Measurements from ENCODE around the gene MUC5AC.

Gene MUC5AC

DNA sequence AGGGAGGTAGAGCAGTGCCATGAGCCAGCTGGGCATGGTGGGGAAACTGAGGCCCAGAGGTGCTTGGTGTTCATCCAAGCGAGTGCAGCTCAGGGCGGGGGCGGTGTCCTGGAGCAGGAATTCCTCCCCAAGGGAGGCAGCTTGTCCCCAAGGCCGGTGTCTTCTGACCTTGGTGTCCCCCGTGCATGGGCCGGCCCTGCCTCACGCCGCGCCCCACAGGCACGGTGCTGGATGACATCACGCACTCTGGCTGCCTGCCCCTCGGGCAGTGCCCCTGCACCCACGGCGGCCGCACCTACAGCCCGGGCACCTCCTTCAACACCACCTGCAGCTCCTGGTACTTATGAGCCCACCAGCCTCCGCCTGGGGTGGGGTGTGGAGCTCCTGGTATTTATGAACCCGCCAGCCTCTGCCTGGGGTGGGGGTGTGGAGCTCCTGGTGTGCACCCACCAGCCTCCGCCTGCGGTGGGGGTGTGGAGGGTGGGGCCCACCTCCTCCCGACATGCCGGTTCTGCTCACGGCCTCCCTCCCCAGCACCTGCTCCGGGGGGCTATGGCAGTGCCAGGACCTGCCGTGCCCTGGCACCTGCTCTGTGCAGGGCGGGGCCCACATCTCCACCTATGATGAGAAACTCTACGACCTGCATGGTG, 71.8 kb downstream of the MUC5AC start:
- no peak for DNase-seq

DNA sequence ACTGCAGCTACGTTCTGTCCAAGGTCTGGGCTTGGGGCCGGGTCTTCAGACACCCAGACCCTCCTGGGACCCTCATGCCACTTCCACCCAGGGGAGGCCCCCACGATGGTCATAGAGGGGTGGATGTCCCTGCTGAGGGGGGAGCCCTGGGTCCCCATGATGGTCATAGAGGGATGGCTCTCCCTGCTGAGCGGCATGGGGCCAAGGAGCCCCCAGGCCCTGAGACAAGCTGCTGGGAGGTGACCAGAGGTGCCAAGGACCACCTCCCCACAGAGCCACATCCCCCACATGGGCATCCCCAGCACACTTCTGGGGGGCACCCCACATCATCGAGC, 72.3 kb downstream of the MUC5AC start:
- DNase-seq: no peak

- DNase-seq: no peak
These were observed 73.0 kb downstream of the MUC5AC start for GRCh38 chr11:1230456-1231395.

GRCh38 chr11:1231396-1232020, 73.8 kb downstream of the MUC5AC start:
- no peak for DNase-seq

- no peak for DNase-seq
These were observed 74.5 kb downstream of the MUC5AC start for GRCh38 chr11:1232021-1232882.

GRCh38 chr11:1232883-1233321, 75.1 kb downstream of the MUC5AC start:
- no peak for DNase-seq

DNA sequence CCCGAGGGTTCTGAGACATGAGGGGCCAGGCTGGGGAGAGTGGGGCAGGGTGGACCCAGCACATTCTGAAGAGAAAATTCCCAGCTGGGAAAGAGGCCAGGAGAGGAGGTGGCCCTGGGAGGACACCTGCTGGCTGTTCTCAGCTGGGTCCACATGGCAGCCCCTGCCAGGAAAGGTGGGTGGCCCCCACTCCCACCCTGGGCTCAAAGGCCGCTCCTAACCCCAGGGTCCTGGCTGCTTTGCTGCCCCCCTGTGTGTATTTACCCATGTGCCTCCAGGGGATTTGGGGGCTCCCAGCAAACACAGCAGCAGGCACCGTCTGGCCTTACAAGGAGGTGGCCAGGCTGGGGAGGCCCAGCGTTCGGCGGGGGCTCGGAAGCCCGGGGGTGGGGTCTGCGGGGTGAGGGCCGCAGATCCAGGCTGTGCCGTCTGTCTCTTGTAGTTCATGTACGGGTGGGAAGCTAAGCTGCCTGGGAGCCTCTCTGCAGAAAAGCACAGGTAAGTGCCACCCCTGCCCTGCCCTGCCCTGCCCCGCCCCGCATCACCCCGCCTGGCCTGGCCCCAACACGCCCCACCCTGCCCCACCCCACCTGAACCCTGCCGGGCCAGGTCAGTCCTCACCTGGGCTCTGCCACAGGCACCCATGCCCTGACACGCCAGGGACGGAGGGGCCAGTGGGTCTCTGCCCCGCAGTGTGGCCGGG, 75.7 kb downstream of the MUC5AC start:
- DNase-seq: no peak

DNA sequence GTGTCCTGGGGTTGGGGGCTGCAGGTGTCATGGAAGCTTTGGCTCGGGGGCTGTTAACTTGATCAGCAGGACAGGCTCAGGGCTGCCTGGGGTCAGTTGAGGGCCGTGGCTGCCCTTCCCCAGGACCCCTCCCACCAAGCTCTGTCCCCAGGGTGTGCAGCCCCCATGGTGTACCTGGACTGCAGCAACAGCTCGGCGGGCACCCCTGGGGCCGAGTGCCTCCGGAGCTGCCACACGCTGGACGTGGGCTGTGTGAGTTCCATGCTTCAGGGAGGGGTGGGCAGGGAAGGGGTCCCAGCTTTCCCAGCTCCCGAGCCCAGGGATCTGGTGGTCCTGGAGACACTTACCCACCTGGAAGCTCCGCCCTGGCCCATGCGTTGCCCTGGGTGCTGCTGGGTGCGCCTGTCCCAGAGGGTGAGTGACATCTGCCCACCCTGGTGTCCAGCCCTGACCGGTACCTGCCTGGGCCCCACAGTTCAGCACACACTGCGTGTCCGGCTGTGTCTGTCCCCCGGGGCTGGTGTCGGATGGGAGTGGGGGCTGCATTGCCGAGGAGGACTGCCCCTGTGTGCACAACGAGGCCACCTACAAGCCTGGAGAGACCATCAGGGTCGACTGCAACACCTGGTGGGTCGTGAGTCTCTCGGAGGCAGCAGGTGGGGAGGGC, 76.4 kb downstream of the MUC5AC start:
- DNase-seq: no peak

DNA sequence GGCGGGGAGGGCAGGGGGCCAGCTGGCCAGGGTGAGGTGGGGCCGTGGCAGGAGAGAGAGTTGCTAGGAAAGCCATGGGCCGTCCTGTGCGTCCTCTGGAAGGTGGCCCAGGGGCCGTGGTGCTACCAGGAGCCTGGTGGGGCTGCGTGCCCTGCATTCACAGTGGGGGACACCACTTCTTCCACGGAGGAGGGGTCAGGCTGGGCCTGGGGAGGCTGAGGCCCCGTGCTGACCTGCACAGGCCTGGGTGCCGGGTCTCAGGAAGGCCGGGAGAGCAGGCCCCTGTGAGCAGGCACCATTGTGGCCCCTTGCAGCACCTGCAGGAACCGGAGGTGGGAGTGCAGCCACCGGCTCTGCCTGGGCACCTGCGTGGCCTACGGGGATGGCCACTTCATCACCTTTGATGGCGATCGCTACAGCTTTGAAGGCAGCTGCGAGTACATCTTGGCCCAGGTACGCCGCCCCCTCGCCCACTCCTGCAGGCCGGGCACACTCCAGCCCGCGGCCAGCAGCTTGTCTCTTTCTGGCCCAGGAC, 77.1 kb downstream of the MUC5AC start:
- DNase-seq: no peak

GRCh38 chr11:1235306-1235900, 77.7 kb downstream of the MUC5AC start:
- no peak for DNase-seq

GRCh38 chr11:1235901-1236315, 78.2 kb downstream of the MUC5AC start:
- DNase-seq: no peak

DNA sequence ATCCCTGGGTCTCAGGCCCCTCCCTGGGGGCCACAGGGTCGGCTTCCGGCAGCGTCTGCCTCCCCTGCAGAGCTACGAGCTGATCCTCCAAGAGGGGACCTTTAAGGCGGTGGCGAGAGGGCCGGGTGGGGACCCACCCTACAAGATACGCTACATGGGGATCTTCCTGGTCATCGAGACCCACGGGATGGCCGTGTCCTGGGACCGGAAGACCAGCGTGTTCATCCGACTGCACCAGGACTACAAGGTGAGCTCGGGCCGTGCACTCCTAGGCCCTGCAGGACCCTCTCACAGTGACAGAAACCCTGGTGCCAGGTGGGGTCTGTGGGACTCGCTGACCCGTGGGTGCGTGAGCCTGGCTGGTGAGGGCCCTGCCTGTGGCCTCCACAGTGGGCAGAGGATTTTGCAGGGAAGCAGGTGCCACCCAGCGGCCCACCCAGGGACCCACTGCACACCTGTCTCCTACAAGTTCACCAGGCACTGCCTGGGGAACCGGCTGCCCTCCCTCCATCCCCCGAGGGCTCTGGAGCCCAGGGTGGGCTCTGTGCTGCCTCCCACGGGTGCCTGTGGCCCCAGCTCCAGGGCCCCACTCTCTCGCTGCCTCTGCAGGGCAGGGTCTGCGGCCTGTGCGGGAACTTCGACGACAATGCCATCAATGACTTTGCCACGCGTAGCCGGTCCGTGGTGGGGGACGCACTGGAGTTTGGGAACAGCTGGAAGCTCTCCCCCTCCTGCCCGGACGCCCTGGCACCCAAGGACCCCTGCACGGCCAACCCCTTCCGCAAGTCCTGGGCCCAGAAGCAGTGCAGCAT, 78.8 kb downstream of the MUC5AC start:
- no peak for DNase-seq

GRCh38 chr11:1237128-1237580, 79.4 kb downstream of the MUC5AC start:
- no peak for DNase-seq

DNA sequence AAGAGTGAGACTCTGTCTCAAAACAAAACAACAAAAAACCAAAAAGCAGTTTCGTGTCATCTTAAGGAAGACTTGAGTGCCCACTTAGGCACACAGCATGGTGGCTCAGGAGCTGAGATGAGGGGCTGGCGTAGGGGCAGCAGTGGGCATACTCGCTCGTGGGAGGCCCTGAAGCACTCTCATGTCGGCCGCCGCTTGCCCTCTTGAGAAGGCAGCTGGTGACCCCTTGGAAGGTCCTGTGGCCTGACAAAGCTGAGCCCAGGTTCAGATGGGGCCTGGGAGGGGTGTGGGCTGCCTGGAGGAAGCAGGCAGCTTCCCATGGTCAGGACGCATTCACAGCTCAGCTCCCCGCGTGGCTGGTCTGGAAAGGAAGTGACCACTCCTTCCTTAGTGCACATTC, 80.1 kb downstream of the MUC5AC start:
- DNase-seq: no peak

DNA sequence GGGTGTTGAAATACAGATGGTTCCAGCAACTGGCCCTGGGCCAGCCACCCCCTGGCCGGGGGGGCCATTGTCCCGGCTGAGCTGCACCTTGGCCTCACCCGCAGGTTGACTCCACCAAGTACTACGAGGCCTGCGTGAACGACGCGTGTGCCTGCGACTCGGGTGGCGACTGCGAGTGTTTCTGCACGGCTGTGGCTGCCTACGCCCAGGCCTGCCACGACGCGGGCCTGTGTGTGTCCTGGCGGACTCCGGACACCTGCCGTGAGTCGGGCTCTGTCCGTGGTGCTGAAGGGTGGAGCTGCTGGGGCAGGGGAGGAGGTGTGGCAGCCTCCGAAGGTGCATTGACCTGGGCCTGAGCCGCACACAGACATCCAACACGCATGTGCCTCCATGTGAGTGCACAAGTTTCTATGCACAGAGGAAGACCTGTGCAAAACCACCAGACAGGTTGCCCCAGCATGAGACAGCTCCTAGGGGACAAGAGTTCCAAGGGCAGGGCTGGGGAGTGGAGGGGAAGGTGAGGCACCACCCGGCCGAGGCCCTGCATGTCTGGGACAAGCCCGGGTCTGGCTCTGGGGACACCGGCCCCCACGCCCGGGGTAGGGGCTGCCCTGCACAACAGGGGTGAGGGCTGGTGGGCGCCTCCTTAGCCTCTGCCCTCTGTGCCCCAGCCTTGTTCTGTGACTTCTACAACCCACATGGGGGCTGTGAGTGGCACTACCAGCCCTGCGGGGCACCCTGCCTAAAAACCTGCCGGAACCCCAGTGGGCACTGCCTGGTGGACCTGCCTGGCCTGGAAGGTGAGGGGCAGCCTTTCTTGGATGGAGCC, 81.2 kb downstream of the MUC5AC start:
- no peak for DNase-seq

DNA sequence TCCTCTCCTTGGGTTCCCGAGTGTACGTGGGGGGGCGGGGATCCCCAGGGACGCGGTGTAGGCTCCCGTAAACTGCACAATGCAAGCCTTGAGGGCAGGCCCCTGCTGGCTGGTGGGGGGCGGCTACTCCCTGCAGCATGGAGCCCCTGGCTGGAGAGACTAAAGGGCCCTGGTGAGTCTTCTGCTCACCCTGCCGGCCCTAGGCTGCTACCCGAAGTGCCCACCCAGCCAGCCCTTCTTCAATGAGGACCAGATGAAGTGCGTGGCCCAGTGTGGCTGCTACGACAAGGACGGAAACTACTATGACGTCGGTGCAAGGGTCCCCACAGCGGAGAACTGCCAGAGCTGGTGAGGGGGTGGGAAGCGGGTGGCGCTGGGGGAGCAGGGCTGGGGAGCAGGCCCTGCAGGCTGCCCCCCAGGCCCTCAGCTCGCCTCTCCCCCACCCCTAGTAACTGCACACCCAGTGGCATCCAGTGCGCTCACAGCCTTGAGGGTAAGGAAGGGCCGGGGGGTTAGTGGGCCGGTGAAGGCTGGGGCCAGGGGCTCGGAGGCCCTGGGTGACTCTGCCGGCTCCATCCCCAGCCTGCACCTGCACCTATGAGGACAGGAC, 81.9 kb downstream of the MUC5AC start:
- DNase-seq: no peak

DNA sequence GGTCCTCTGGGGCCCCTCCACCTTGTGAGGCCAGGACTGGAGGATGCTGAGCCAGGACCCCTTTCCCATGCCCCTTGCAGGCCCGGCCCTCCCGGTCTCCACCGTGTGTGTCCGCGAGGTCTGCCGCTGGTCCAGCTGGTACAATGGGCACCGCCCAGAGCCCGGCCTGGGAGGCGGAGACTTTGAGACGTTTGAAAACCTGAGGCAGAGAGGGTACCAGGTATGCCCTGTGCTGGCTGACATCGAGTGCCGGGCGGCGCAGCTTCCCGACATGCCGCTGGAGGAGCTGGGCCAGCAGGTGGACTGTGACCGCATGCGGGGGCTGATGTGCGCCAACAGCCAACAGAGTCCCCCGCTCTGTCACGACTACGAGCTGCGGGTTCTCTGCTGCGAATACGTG, 83.0 kb downstream of the MUC5AC start:
- DNase-seq: no peak

GRCh38 chr11:1241706-1242105, 84.0 kb downstream of the MUC5AC start:
- no peak for DNase-seq

DNA sequence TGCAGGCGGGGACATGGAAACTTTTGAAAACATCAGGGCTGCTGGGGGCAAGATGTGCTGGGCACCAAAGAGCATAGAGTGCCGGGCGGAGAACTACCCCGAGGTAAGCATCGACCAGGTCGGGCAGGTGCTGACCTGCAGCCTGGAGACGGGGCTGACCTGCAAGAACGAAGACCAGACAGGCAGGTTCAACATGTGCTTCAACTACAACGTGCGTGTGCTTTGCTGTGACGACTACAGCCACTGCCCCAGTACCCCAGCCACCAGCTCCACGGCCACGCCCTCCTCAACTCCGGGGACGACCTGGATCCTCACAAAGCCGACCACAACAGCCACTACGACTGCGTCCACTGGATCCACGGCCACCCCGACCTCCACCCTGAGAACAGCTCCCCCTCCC, 84.5 kb downstream of the MUC5AC start:
- no peak for DNase-seq

Measured in NCI-H2171 treated with DMSO at 0.1 percent for 48 hours (cell line).